ENCODE data around the gene ATRNL1. TPM values are rescaled to one million over a fixed set of nuclear protein-coding genes. Genes with fewer than 3 reads are reported as not detected.

Gene ATRNL1
- total RNA-seq, 1 experiment from 2014 or later = 1.3 TPM

DNA sequence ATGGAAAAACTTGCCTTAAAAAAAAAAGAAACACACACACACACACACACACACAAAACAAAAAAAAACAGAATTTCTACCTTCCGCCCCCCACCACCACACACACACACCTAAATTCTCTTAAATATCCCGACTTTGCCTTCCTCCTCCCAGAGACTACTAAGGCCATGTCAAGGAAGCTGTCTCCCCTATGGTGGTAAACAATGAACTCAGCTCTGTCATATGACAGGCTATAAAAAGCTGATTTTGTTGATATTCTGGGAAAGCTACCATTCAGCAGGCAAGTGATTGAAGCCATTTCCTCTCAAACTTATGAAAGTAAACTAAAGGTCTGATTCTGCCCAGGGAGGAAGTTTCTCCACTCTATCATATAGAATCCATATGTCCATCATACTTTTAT is 708.8 kb downstream of the ATRNL1 start (continued):
- TF ChIP-seq EZH2phosphoT487 (IDR thresholded peaks at IDR 0.05; ENCODE audit: borderline replicate concordance) (no peak), ZNF274 (IDR thresholded peaks at IDR 0.05; ENCODE audit: low read depth, low read length) (no peak)

DNA sequence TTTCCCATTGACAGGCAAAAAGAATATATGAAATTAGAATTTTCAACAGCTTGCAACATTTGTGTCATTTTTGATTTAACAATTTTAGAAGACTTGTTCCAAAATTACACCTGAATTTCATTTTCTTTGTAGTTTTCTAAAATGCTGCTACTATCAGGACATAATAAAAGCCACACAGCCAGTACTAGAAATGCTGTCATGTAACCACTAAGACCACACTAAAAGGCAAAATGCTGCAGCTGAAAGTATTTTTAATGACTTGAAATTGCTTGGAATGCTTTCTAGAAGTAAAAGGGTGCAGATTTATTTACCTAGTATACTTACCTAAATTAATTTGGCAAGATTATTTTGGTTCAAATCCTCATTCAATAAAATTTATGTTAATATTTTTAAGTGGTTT is 709.7 kb downstream of the ATRNL1 start:
- ATAC-seq (no peak), DNase-seq (ENCODE audit: low read depth, low spot score) (no peak)
- ChIA-PET CTCF (no interaction called here), POLR2A (no interaction called here), RAD21 (ENCODE audit: low non-redundant PET in 1 of 2, low total read pairs in 2 of 2, uncharacterized antibody in 2 of 2, unreplicated experiment in 2 of 2) (no interaction called here)
- H3K4me3 ChIP-seq (replicated peaks in 1 of 2; ENCODE audit: low read depth in 1 of 2, low read length in 2 of 2) = no peak overlapping the region
- H3K27ac ChIP-seq (ENCODE audit: low read depth, low read length) = no peak overlapping the region
- H3K9me3 ChIP-seq (ENCODE audit: control insufficient read depth in 1 of 2, insufficient read depth in 1 of 2, low read depth in 1 of 2, low read length in 2 of 2) = no peaks in the 10 kb centered on the region
- H3K4me2 ChIP-seq (ENCODE audit: low read length) = no peak overlapping the region
- no peak overlapping the region for H2AFZ ChIP-seq (ENCODE audit: low read depth, low read length, poor library complexity, severe bottlenecking)
- no peaks in the 10 kb centered on the region for H3K4me1 ChIP-seq (ENCODE audit: control insufficient read depth in 1 of 2, insufficient read depth in 2 of 2, low read length in 2 of 2)
- BruUV-seq (replicated peaks) = no TSS peak
- no peak overlapping the region for H3K9ac ChIP-seq (ENCODE audit: low read length)
- no peaks in the 10 kb centered on the region for H3K36me3 ChIP-seq (ENCODE audit: control insufficient read depth in 1 of 2, insufficient read depth in 2 of 2, low read length in 2 of 2)
- no peaks in the 10 kb centered on the region for H3K79me2 ChIP-seq (ENCODE audit: insufficient read depth, low read length)
- intact Hi-C loops (cut with micrococcal nuclease) = no loop called here
- no peaks in the 10 kb centered on the region for H3K9me2 ChIP-seq (ENCODE audit: insufficient read depth)
- peaks cover 17% of the 10 kb centered on the region; the same call in 1 of the 2 replicates for H3K27me3 ChIP-seq (ENCODE audit: insufficient read depth, low read length)
- TF ChIP-seq REST (IDR thresholded peaks at IDR 0.05; ENCODE audit: low read depth) (no peak), ELF1 (IDR thresholded peaks at IDR 0.05; ENCODE audit: borderline replicate concordance, low read depth) (no peak), CBX3 (IDR thresholded peaks at IDR 0.05; ENCODE audit: low read depth) (no peak), RAD21 (IDR thresholded peaks at IDR 0.05; ENCODE audit: low read depth) (no peak), POLR2AphosphoS5 (IDR thresholded peaks at IDR 0.05; ENCODE audit: low read depth, low read length) (no peak), YY1 (IDR thresholded peaks at IDR 0.05; ENCODE audit: extremely low read depth, insufficient replicate concordance, low read depth, low read length) (no peak), FOSL1 (IDR thresholded peaks at IDR 0.05; ENCODE audit: low read depth) (no peak), ZNF274 (IDR thresholded peaks at IDR 0.05; ENCODE audit: low read depth, low read length) (no peak), EZH2 (IDR thresholded peaks at IDR 0.05) (no peak), ATF3 (IDR thresholded peaks at IDR 0.05) (no peak), ZFX (IDR thresholded peaks at IDR 0.05) (no peak), MAX (IDR thresholded peaks at IDR 0.05) (no peak), POLR2A (IDR thresholded peaks at IDR 0.05; ENCODE audit: borderline replicate concordance, extremely low read depth, insufficient read depth, insufficient read length) (no peak), SRF (IDR thresholded peaks at IDR 0.05; ENCODE audit: low read depth) (no peak)
- TF ChIP-seq, protein P1, sequence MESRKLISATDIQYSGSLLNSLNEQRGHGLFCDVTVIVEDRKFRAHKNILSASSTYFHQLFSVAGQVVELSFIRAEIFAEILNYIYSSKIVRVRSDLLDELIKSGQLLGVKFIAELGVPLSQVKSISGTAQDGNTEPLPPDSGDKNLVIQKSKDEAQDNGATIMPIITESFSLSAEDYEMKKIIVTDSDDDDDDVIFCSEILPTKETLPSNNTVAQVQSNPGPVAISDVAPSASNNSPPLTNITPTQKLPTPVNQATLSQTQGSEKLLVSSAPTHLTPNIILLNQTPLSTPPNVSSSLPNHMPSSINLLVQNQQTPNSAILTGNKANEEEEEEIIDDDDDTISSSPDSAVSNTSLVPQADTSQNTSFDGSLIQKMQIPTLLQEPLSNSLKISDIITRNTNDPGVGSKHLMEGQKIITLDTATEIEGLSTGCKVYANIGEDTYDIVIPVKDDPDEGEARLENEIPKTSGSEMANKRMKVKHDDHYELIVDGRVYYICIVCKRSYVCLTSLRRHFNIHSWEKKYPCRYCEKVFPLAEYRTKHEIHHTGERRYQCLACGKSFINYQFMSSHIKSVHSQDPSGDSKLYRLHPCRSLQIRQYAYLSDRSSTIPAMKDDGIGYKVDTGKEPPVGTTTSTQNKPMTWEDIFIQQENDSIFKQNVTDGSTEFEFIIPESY (IDR thresholded peaks at IDR 0.05; ENCODE audit: extremely low read depth, insufficient replicate concordance, low read length) = no peak
- H4K20me1 ChIP-seq (ENCODE audit: insufficient read depth) = no peaks in the 10 kb centered on the region; the same call in 1 of the 2 replicates
